ENCODE measurements around the gene LCMT1.

DNA sequence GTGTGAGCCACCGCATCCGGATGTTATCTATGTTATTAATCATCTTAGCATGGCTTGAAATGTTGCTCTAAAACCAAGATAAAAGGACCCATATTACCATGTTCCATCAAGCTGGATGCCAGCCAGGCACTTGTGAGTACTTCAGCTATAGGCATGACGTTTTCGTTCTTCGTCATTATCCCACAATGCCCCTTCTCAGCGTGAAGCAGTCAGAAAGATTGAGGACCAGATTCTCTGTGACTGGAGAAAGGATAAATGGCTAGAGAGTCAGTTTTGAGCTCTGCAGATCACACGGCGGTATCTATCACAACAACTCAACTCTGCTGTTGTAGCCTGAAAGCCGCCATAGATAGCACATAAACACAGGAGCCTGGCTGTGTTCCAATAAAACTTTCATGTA, 29.8 kb upstream of the LCMT1 start:
- TF ChIP-seq, protein P1, sequence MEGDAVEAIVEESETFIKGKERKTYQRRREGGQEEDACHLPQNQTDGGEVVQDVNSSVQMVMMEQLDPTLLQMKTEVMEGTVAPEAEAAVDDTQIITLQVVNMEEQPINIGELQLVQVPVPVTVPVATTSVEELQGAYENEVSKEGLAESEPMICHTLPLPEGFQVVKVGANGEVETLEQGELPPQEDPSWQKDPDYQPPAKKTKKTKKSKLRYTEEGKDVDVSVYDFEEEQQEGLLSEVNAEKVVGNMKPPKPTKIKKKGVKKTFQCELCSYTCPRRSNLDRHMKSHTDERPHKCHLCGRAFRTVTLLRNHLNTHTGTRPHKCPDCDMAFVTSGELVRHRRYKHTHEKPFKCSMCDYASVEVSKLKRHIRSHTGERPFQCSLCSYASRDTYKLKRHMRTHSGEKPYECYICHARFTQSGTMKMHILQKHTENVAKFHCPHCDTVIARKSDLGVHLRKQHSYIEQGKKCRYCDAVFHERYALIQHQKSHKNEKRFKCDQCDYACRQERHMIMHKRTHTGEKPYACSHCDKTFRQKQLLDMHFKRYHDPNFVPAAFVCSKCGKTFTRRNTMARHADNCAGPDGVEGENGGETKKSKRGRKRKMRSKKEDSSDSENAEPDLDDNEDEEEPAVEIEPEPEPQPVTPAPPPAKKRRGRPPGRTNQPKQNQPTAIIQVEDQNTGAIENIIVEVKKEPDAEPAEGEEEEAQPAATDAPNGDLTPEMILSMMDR (IDR thresholded peaks at IDR 0.05), result no peak
- TF ChIP-seq POLR2AphosphoS5 (IDR thresholded peaks at IDR 0.05), result no peak
- TF ChIP-seq POLR2A (IDR thresholded peaks at IDR 0.05), result no peak

All from prostate gland (tissue), 2 donors.